Heart left ventricle (tissue), 16 donors: ENCODE results near the gene INF2. TPM values are rescaled to one million over a fixed set of nuclear protein-coding genes. Genes with fewer than 3 reads are reported as not detected.

Experiments
- ATAC-seq, 4 donors: fragments of 200-7000 bp; cut with Tn5 transposase; one replicate each; pipeline ENCODE4 v1.9.1; 2020 to 2022; ENCODE audit warnings: moderate library complexity in 4 of 4, mild to moderate bottlenecking in 3 of 4, moderate number of reproducible peaks in 1 of 4
- DNase-seq, 5 donors: peaks; one replicate each; pipeline ENCODE4 v3.0.0-alpha.2; 2020
- H3K27ac ChIP-seq, 12 donors: fragments of 200-600 bp; sonication (generic) in 4 of 12; one replicate each; pipeline versions ENCODE4 v1.5.0 to v1.8.0; 2016 to 2022; ENCODE audit warnings: mild to moderate bottlenecking in 2 of 12
- H3K27me3 ChIP-seq, 9 donors: fragments of 200-600 bp; sonication (generic) in 2 of 9; one replicate each; pipeline versions ENCODE4 v1.5.1 to v1.8.0; 2016 to 2022; ENCODE audit warnings: mild to moderate bottlenecking in 3 of 9
- H3K36me3 ChIP-seq, 9 donors: fragments of 200-600 bp; sonication (generic) in 2 of 9; one replicate each; pipeline versions ENCODE4 v1.5.0 to v1.8.0; 2018 to 2022; ENCODE audit warnings: mild to moderate bottlenecking in 2 of 9
- H3K4me1 ChIP-seq, 12 donors: fragments of 200-600 bp; sonication (generic) in 4 of 12; one replicate each; pipeline versions ENCODE4 v1.5.0 to v1.8.0; 2016 to 2022; ENCODE audit warnings: mild to moderate bottlenecking in 3 of 12
- H3K4me3 ChIP-seq, 12 donors: fragments of 200-600 bp; sonication (generic) in 4 of 12; one replicate each; pipeline versions ENCODE4 v1.5.0 to v1.8.0; 2017 to 2022; ENCODE audit warnings: mild to moderate bottlenecking in 9 of 12, moderate library complexity in 4 of 12
- H3K9me3 ChIP-seq, 12 donors: fragments of 200-600 bp; sonication (generic) in 4 of 12; one replicate each; pipeline versions ENCODE4 v1.5.0 to v1.8.0; 2016 to 2022; ENCODE audit warnings: mild to moderate bottlenecking in 1 of 12
- POLR2A ChIP-seq, 2 donors: fragments of 450-650 bp; IDR thresholded peaks; one replicate each; pipeline ENCODE4 v1.6.1; 2017; ENCODE audit warnings: antibody characterized with exemption in 2 of 2, mild to moderate bottlenecking in 2 of 2, moderate library complexity in 2 of 2
- WGBS, 4 donors: extraction: QIAGEN DNeasy Blood & Tissue Kit in 2 of 4; methylation state at CpG; one replicate each; pipeline versions ENCODE4 v1.1.5 to v1.1.7; 2013 to 2018; 5-methylcytosine and 5-hydroxymethylcytosine counted together
- intact Hi-C, 10 donors: fragments of 100-400 bp; cut with DNase I; formaldehyde crosslinking; loops; one replicate each; pipeline versions ENCODE4 v1.11.1 to v1.14.2; 2022
- polyA plus RNA-seq, 2 donors: library from polyadenylated mRNA; stranded (reverse); fragments of 200-250 nt; gene quantifications; one replicate each; pipeline ENCODE4 v1.2.3, GENCODE V29; 2013
- total RNA-seq, 9 donors: library from RNA; depleted of rRNA in 2 of 9; stranded (reverse); fragments of >200 nt in 2 of 9; fragmentation: NEBNext Ultra II Directional in 3 of 9; extraction: Animal tissue kit (Norgen Biotek cat#: 25700) in 3 of 9; gene quantifications; one replicate each; pipeline versions ENCODE4 v1.1.0 to v1.2.4, GENCODE V29; 2016 to 2023
- TF ChIP-seq, protein P1 (sequence below), 12 donors: fragments of 200-600 bp; sonication (generic) in 4 of 12; IDR thresholded peaks; one replicate each; pipeline versions ENCODE4 v1.5.0 to v1.8.0; 2018 to 2022; ENCODE audit warnings: antibody characterized with exemption in 12 of 12, mild to moderate bottlenecking in 5 of 12
- donor health status: ischemic (EF 13 %, LVEDD 7.1; RV severe dilation, severe dysfunction).
- donor health status: healthy with polysubstance abuse.
- donor health status: DM: no; HTN: yes; CAD: no.
- donor health status: DM: no; HTN: no; CAD: no.
- donor health status: ischemic (EF 25% LVEDD 6.9; RV normal size, moderate dysfunction).
- donor health status: ischemic (EF 25% LVEDD 5.7; RV mildly dilated, moderate dysfunction).
- donor health status: healthy.
- donor health status: DM: yes; HTN: yes; CAD: no.
- donor health status: ischemic (EF 35%, LVEDD 5.7; RV mildly dilated, moderate dysfunction).
- donor health status: nonischemic (EF 11% LVEDD 7.7; RV severe dilation, severe dysfunction).
- donor health status: DM: yes; HTN: yes; CAD: no.
- donor health status: PGD.
- donor health status: ischemic (EF 29% LVEDD 5.4; RV normal size, mild dysfunction).
- donor health status: nonischemic (EF 23%, LVEDD 6.1; RV moderate dilation, normal function).

INF2 gene
- total and polyA plus RNA-seq, 11 donors = 26.0 to 58.9 (median 28.8) TPM

GRCh38 chr14:104704252-104704651, 14.8 kb downstream of the INF2 start:
- Histone ChIP-seq H3K4me3 (no peak overlapping the region), H3K27ac (no peak overlapping the region), H3K27me3 (no peaks in the 10 kb centered on the region), H3K36me3 (peaks cover 0 to 60% (median 41%) of the 10 kb centered on the region in 9 donors), H3K9me3 (no peaks in the 10 kb centered on the region), H3K4me1 (peaks cover 1 to 49% (median 17%) of the 10 kb centered on the region in 12 donors)
- 95 to 97% (median 97%) methylated on average over 22 of the region's 22 CpGs for WGBS, 4 donors
- TF ChIP-seq POLR2A (IDR thresholded peaks at IDR 0.05) = no peak
- TF ChIP-seq, protein P1, sequence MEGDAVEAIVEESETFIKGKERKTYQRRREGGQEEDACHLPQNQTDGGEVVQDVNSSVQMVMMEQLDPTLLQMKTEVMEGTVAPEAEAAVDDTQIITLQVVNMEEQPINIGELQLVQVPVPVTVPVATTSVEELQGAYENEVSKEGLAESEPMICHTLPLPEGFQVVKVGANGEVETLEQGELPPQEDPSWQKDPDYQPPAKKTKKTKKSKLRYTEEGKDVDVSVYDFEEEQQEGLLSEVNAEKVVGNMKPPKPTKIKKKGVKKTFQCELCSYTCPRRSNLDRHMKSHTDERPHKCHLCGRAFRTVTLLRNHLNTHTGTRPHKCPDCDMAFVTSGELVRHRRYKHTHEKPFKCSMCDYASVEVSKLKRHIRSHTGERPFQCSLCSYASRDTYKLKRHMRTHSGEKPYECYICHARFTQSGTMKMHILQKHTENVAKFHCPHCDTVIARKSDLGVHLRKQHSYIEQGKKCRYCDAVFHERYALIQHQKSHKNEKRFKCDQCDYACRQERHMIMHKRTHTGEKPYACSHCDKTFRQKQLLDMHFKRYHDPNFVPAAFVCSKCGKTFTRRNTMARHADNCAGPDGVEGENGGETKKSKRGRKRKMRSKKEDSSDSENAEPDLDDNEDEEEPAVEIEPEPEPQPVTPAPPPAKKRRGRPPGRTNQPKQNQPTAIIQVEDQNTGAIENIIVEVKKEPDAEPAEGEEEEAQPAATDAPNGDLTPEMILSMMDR (IDR thresholded peaks at IDR 0.05) = no peak
- intact Hi-C loops = no loop called here
- DNase-seq (no peak), ATAC-seq (no peak)

DNA sequence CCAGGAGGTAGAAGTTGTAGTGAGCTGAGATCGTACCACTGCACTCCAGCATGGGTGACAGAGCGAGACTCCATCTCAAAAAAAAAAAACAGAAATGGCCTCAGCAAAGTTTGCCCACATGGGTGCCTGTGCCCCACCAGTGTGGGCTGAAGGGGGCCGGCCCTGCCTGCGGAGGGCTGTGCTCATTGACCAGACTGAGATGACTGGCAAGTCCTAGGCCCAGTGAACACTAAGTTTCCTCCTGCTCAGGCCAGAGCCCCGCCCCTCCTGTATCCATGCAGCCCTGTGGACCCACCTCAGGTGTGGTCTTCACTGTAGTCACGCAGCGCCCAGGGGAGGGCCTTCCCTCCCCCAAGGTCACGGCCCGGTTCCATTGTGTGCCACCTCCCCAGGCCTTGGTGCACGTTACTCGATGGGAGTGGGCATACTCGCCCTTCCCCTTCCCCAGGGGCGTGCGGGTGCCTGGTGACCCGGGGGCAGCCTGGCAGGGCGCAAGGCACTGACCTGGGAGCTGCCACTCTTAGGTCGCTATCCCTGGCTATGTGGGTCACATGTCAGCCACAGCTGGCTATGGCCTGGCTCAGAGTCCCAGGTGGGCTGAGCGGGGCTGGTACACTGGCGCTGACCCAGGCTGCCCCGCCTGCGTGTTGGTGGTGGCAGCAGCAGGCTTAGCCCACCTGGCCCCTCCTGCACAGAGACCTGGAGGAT, 16.1 kb downstream of the INF2 start:
- Histone ChIP-seq H3K4me3 (no peak overlapping the region), H3K27me3 (no peaks in the 10 kb centered on the region), H3K27ac (no peak overlapping the region), H3K4me1 (peaks cover 0 to 43% (median 7%) of the 10 kb centered on the region in 12 donors), H3K36me3 (peaks cover 0 to 72% (median 51%) of the 10 kb centered on the region in 9 donors), H3K9me3 (no peaks in the 10 kb centered on the region)
- ATAC-seq = no peak
- intact Hi-C loops = loop anchor here in 2 of 10 donors (2.0 to 5.0 kb wide), 2 partner anchors 38 to 47 kb away; no protein-coding TSS in a partner anchor
- TF ChIP-seq, protein P1 (IDR thresholded peaks at IDR 0.05) = no peak
- no peak for TF ChIP-seq POLR2A (IDR thresholded peaks at IDR 0.05)
- 95 to 98% (median 96%) methylated on average over 13 to 21 of the region's 21 CpGs for WGBS, 4 donors
- DNase-seq = no peak

DNA sequence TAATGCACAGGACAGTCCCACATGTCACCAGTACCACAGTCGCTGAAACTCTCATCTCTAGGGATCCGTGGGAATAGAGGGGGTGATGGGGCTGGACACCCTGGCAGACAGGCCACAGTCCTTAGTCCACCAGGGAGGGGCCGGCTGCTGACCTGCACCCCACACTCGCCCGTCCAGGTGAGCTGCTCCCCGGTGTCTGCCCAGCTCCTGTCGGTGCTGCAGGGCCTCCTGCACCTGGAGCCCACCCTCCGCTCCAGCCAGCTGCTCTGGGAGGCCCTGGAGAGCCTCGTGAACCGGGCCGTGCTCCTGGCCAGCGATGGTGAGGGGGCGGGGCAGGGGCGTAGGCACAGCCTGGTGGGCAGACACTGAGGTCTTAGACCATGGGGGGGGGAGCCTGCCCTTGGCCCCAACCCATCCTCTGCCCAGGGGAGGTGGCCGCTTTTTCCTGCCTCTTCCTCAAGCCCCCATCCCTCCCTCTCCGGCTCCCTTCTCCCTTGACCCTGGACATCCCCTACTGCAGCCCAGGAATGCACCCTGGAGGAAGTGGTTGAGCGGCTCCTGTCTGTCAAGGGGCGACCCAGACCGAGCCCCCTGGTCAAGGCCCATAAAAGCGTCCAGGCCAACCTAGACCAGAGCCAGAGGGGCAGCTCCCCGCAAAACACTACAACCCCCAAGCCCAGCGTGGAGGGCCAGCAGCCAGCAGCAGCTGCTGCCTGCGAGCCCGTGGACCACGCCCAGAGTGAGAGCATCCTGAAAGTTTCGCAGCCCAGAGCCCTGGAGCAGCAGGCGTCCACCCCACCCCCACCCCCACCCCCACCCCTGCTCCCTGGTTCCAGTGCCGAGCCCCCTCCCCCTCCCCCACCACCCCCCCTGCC, 17.6 kb downstream of the INF2 start:
- Histone ChIP-seq H3K4me3 (no peak overlapping the region), H3K36me3 (peaks cover 0 to 78% (median 58%) of the 10 kb centered on the region in 9 donors), H3K27me3 (no peaks in the 10 kb centered on the region), H3K9me3 (no peaks in the 10 kb centered on the region), H3K4me1 (peaks cover 0 to 30% (median 5%) of the 10 kb centered on the region in 12 donors), H3K27ac (no peak overlapping the region)
- 69 to 78% (median 74%) methylated on average over 9 to 28 of the region's 28 CpGs for WGBS, 4 donors
- DNase-seq (no peak), ATAC-seq (no peak)
- intact Hi-C loops = loop anchor here in 2 of 10 donors (2.0 to 5.0 kb wide), 2 partner anchors 40 to 48 kb away; no protein-coding TSS in a partner anchor
- TF ChIP-seq, protein P1 (IDR thresholded peaks at IDR 0.05) = no peak
- no peak for TF ChIP-seq POLR2A (IDR thresholded peaks at IDR 0.05)
